Activated gamma-delta T cell (primary cell): ENCODE data around the gene CCNA2.

Experiments
- DNase-seq: peaks from one replicate; lab custom pipeline; 2025; lab: John Stamatoyannopoulos, UW
- total RNA-seq, 2 donors: gene quantifications; one replicate each; lab custom pipeline; 2026; lab: John Stamatoyannopoulos, UW

Gene CCNA2
- total RNA-seq = 2.3 to 5.0 reads per million in 2 donors

DNA sequence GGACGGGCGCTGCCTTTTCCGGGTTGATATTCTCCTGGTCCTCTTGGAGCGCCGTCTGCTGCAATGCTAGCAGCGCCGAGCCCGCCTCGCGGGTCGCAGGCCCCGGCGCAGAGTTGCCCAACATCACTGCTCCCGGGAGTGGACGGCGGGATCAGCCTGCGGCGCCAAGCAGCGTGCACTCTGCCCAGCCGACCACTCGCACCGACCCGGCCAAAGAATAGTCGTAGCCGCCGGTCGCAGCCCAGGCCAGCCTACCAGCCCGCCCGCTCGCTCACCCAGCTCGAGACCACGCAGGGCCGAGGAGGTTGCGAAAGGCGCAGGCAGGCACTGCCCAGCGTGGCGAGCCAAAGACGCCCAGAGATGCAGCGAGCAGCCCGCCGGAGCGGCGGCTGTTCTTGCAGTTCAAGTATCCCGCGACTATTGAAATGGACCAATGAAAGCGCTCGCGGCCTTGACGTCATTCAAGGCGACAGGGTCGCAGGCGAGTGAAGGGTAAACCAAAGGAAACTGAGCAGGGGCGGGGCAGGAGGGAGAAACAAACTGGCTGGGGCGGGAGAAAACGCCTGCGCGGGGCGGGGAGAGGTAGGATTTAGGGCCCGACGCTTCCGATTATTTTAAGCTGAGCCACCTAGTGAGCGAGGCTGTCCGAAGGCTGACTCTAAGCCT, at the start of gene CCNA2:
Gene CCNA2 (minus strand): TSS at position 379 of the 666 bp plus-strand sequence. CDS start 255 bp downstream, at position 124.
- peak; percentile 67 for DNase-seq

- DNase-seq = peak; percentile 69
Measured at GRCh38 chr4:121869841-121870822, 46.4 kb upstream of the CCNA2 start, which contains the start of gene BBS7. Gene BBS7, minus strand, starts transcription at chr4:121870474. Its CDS starts 161 bp downstream, at chr4:121870313.

- DNase-seq = no peak
Measured at GRCh38 chr4:121863799-121864198, 40.1 kb upstream of the CCNA2 start.

- no peak for DNase-seq
Measured at GRCh38 chr4:121861426-121861825, 37.7 kb upstream of the CCNA2 start.

DNA sequence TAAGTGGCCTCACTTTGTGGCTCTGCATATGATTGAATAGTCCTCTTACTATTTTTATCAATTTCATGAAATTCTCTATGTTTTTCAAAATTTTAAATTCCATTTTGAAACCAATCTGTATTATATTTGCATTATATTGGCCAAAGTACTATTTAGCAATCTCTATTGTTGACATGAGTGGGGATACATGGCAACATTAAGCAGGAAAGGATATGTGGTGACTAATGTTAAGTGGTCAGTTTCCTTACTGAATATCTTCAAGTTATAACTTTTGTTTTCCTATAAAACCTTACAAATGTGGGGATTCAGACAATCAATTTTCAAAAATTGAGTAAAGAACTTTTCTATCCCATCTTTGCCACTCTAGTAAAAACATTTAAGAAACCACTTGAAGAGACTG, 36.4 kb upstream of the CCNA2 start:
- no peak for DNase-seq

DNA sequence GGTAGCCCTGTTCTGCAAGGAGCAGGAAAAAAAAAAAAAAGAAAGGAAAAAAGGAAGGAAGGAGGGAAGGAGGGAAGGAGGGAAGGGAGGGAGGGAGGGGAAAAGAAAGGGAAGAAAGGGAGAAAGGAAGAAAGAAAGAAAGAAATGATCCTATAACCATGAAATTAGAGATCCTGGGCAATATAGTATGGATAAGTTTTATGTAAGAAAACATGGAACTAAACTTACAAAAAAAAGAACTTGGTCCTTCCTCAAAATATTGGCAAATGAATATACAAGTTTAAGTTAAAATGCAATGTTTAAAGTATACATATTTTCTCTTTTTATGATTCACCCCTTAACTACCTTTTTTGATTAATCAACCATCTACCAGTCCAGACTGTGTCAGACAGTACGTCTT, 27.7 kb upstream of the CCNA2 start:
- DNase-seq = no peak

DNA sequence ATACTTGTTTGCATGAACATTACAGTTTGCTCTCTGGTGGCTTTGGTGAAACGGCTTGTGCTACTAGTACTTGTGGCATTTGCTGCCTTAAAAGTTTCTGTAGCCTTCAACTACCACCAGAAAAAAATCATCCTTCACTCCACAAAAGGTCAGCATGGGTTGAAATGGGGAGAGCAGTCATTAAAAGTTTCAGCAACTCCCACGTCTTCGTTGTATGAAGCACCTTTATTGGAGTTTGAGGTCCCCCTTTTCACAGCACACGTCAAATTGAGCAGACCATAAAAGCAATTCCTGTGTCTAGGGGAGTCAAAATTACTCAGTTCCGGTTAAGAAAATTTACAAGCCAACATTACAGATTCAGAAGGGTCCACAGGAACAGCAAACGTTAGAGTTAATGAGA, 23.0 kb upstream of the CCNA2 start:
- DNase-seq = no peak

DNA sequence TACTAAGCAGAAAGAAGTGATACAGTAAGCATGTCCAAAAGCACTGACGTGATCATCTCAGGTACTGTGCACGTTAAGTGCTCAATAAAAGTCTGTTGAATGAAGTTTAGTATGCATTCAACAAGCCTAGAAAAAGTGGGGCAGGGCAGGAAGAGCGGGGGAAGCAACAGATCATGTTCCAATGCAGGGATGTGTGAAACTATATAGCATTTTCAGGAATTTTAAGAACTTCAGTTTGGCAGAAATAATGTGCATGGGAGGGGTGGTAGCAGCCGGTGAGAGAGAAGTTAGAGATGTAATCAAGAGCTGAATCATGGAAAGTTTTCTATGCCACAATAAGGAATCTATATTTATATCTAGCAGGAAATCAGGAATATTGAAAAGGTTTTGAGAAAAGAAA, 19.2 kb upstream of the CCNA2 start:
- no peak for DNase-seq

DNA sequence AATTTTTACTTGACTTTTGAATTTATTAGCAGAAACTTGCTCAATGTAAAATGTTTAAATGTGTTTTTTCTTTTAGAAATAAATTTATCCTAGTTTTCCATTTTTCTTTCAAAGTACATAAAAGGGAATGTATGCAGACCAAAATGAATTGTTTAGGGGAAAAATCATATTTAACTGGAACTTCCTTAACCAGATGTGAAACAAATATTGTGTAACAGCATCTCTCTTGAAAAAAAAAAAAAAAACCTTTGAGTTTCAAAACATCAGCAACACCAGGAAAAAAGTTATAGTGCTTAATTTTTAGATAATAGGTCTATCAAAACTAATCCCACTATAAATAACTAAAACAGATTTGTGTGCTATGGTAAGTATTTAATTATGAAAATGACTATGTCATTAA, 14.5 kb upstream of the CCNA2 start:
- DNase-seq = no peak

DNA sequence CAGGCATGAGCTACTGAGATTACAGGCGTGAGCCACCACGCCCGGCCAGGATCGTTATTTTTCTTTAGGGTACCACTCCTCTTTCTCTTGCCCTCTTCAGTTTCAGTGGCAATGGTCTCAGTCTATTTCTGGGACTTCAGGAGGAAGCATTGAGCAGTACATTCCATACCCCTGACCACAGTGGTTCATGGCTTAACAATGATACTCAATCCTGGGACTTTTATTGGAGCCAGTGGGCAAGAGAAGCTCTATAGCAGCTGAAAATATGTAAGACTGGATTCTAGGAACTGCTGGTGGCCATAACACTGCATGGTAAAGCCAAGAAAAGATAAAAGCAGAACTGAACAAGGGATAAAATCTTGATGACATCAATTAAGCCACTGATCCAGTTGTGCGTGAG, 5.8 kb upstream of the CCNA2 start:
- no peak for DNase-seq

DNA sequence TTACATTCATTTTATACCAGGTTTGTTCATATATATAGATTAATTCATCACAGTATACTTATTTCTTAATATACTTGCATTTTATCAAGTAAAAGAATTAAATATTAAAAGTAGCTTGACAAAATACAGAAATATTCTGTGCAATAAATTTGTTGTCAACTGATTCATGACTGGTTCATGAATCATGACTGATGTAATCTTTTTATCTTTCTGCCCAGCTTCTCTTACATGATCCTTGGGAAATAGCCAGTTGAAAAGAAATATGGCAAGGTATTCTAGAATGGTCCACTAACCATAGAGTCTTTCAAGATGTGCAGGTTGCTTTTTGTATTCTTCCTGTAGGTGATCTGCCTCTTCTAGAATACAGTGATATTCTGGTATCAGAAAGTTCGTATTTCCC, 4.2 kb upstream of the CCNA2 start:
- DNase-seq = no peak

DNA sequence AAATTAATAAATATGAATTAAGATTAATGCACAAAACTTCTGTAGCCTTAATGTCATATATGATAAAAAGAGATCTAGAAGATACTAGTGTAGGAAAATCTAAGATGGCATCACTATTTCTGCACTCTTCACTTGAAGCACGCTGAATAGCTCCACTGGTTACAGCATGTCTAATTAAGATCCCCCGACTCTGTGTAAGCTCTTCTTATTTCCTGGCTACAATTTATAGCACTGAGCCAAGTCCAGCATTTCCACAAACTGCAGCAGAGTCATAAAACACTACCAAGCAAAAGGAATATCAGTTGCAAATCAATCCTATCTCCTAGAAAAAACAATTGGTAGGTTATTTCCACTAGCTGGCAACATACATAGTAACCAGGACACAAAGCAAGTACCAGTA, 1.3 kb upstream of the CCNA2 start:
- no peak for DNase-seq

DNA sequence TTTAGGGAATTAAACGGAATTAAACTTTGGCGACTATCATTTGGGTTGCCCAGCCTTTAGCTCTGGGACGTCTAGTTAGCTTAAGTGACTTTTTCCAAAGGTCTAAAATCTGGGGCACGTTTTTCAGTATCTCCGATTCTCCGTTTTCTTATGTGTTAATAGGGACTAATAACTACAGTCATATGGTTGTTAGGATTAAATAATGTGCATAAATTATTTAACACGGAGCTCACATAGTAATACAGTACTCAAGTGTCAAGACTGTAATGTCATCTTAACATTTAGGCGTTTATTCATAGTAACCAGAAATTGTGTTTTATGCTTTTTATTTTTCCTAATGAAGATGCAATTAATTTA, 466 bp upstream of the CCNA2 start:
- DNase-seq = no peak

DNA sequence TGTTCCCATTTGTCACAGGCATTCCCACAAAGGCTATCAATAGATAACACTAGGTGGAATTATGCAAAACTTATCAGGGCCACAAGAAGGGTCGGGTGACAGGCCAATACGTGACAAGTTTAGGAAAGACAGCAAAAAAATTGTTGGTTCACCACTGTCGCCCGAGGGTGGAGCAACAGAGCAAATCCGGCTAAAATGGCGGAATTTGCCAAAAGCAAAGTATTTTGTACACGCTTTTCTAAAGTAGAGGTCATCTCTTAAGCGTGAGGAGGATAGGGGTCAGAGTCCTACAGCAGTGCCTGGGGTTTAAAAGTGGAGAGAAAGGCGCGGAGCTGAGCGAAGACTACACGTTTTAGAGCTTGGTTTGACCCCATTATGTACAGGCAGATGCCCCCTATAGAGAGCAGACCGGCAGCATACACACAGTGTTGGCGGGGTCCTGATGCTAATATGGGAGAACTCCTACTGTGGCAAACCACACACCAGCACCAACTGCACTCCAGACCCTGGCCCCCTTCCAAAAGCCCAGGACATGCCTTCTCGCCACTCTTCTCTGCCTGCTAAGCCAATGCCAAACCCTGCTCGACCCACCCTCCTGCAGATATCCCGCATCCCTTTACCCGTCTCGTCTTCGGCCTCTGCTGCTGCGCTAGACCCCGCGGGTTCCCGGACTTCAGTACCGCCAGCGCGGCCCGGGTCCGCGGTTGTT, 733 bp downstream of the CCNA2 start:
- no peak for DNase-seq

GRCh38 chr4:121822047-121822446, 1.6 kb downstream of the CCNA2 start:
- no peak for DNase-seq

DNA sequence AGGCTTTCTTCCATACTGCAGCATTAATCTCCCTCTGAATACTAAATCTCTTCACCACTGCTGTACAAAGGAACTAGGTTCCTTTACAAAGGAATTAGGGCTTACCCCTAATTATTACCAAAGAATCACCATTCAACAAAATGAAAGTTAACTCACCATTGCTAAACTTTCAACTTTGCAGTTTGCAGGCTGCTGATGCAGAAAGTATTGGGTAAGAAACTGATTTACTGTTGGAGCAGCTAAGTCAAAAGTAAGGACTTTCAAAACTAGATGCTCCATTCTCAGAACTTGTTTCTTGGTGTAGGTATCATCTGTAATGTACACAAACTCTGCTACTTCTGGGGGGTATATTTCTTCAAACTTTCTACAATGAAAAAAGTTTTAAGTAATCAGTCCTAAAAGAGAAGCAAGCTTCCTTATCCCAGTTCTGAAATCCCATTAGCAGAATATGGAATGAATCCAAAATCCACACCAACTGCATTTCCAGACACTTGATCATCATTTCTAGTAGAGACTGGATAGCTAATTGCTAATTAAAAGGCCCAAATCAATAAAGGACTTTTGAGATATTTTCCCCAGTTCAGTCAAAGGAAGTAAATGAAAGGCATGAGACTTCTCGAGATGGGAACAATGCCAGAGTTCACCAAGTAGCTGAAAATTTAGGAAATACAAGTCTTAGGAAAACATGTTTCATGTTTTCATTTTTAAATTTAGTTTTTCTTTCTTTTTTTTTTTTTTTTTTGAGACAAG, 4.3 kb downstream of the CCNA2 start:
- no peak for DNase-seq

- no peak for DNase-seq
Measured at GRCh38 chr4:121818215-121818614, 5.5 kb downstream of the CCNA2 start.

- DNase-seq = no peak
Measured at GRCh38 chr4:121817701-121818100, 6.0 kb downstream of the CCNA2 start.

GRCh38 chr4:121817006-121817405, 6.7 kb downstream of the CCNA2 start:
- DNase-seq = no peak

DNA sequence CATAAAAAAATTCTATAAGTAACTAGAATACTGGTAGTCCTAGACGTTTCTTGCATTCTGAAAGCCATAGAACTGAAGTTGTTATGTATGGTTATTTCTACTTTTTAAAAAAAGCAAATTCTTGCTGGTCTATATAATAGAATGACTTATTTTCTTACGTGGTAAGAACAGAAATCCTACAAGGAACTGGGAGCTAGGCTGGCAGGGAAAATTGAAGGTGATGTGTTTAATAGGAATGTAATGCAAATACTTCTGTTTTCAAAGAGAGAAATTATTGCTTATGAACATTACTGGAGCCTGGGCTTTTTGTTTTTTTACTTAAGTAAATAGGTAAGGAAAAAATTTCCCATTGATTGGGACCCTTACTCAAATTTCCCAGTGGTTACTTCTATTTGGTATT, 8.9 kb downstream of the CCNA2 start:
- no peak for DNase-seq

- DNase-seq = no peak
Measured at GRCh38 chr4:121811122-121811521, 12.6 kb downstream of the CCNA2 start.

GRCh38 chr4:121806411-121806810, 17.3 kb downstream of the CCNA2 start:
- no peak for DNase-seq
